ENCODE data around the gene NTM. TPM values are rescaled to one million over a fixed set of nuclear protein-coding genes. Genes with fewer than 3 reads are reported as not detected.

The NTM gene
- total RNA-seq, 1 donor from 2014 or later, result 4.3 TPM

- TF ChIP-seq, protein P1, sequence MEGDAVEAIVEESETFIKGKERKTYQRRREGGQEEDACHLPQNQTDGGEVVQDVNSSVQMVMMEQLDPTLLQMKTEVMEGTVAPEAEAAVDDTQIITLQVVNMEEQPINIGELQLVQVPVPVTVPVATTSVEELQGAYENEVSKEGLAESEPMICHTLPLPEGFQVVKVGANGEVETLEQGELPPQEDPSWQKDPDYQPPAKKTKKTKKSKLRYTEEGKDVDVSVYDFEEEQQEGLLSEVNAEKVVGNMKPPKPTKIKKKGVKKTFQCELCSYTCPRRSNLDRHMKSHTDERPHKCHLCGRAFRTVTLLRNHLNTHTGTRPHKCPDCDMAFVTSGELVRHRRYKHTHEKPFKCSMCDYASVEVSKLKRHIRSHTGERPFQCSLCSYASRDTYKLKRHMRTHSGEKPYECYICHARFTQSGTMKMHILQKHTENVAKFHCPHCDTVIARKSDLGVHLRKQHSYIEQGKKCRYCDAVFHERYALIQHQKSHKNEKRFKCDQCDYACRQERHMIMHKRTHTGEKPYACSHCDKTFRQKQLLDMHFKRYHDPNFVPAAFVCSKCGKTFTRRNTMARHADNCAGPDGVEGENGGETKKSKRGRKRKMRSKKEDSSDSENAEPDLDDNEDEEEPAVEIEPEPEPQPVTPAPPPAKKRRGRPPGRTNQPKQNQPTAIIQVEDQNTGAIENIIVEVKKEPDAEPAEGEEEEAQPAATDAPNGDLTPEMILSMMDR (IDR thresholded peaks at IDR 0.05; ENCODE audit: unreplicated experiment), result no peak
- DNase-seq (ENCODE audit: low spot score, unreplicated experiment), result no peak
- Mint-ChIP-seq H3K36me3 (ENCODE audit: insufficient read depth) (no peaks in the 10 kb centered on the region), H3K27ac (no peak overlapping the region), H3K4me3 (ENCODE audit: low read depth) (no peak overlapping the region), H3K9me3 (ENCODE audit: low read depth) (no peaks in the 10 kb centered on the region), H3K27me3 (peaks cover 42% of the 10 kb centered on the region), H3K4me1 (ENCODE audit: low read depth) (peaks cover 6% of the 10 kb centered on the region)
These were observed 437.5 kb downstream of the NTM start for GRCh38 chr11:131807876-131808275.

DNA sequence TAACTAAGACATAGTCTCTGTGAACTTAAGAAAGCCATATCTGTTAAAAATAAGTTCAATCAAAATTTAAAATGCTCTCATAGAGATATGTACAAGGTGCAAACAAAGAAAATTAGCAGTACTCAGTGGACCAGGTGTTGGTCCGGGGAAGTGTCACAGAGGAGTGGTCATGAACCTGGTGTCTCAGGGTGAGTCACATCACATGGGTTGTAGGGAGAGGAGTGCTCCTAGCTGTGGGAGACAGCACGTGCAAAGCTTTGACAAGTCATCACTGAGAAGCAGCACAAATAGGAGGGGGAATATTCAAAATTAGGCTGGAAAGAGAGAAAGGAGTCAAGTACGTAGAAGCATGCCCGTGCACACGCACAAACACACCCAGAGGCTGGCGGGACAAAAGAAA, 438.1 kb downstream of the NTM start:
- Mint-ChIP-seq H3K36me3 (ENCODE audit: insufficient read depth) (no peaks in the 10 kb centered on the region), H3K9me3 (ENCODE audit: low read depth) (no peaks in the 10 kb centered on the region), H3K27ac (no peak overlapping the region), H3K4me3 (ENCODE audit: low read depth) (no peak overlapping the region), H3K4me1 (ENCODE audit: low read depth) (peaks cover 6% of the 10 kb centered on the region), H3K27me3 (peaks cover 41% of the 10 kb centered on the region)
- TF ChIP-seq, protein P1 (IDR thresholded peaks at IDR 0.05; ENCODE audit: unreplicated experiment), result no peak
- DNase-seq (ENCODE audit: low spot score, unreplicated experiment), result no peak

DNA sequence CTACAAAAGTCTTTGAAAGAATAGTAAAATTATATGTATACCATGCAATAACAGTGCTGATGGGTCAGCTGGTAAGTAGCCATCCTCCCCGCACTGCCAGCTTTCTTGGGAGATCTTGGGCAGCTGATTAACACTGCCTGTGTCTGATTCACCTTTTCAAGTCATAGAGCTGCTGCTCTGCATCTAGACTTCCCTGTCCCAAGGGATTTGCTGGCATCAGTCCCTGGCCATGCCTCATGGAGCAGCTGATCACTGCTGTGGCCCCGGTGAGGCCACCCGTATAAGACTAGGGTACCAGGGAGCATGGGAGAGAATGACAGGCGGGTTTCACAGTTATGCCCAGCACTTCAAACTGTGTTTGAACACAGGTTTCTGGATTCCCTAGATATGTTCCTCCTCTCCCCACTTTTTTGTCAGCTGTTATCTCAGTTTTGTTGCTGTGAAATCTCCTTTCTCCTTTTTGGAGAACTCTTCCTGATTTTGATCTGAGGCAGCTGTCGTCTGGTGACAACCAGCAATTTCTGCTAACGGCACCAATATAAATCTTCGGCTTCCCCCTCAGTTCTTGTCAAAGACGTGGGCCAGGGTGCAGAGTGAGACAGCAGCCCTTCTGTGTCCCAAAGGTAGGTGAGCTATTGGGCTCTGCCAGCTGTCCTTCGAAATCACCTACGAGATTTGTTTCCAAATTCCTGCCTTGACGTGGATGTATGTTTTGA, 438.9 kb downstream of the NTM start:
- peaks cover 32% of the 10 kb centered on the region for H3K27me3 Mint-ChIP-seq
- no peaks in the 10 kb centered on the region for H3K36me3 Mint-ChIP-seq (ENCODE audit: insufficient read depth)
- no peak overlapping the region for H3K4me3 Mint-ChIP-seq (ENCODE audit: low read depth)
- no peaks in the 10 kb centered on the region for H3K4me1 Mint-ChIP-seq (ENCODE audit: low read depth)
- TF ChIP-seq, protein P1 (IDR thresholded peaks at IDR 0.05; ENCODE audit: unreplicated experiment), result no peak
- no peaks in the 10 kb centered on the region for H3K9me3 Mint-ChIP-seq (ENCODE audit: low read depth)
- DNase-seq (ENCODE audit: low spot score, unreplicated experiment), result no peak
- no peak overlapping the region for H3K27ac Mint-ChIP-seq

- Mint-ChIP-seq H3K27ac (no peak overlapping the region), H3K27me3 (peaks cover 31% of the 10 kb centered on the region), H3K4me3 (ENCODE audit: low read depth) (no peak overlapping the region), H3K9me3 (ENCODE audit: low read depth) (no peaks in the 10 kb centered on the region), H3K36me3 (ENCODE audit: insufficient read depth) (no peaks in the 10 kb centered on the region), H3K4me1 (ENCODE audit: low read depth) (peaks cover 2% of the 10 kb centered on the region)
- TF ChIP-seq, protein P1 (IDR thresholded peaks at IDR 0.05; ENCODE audit: unreplicated experiment), result no peak
- DNase-seq (ENCODE audit: low spot score, unreplicated experiment), result no peak
These were observed 440.1 kb downstream of the NTM start for GRCh38 chr11:131810541-131810940.

DNA sequence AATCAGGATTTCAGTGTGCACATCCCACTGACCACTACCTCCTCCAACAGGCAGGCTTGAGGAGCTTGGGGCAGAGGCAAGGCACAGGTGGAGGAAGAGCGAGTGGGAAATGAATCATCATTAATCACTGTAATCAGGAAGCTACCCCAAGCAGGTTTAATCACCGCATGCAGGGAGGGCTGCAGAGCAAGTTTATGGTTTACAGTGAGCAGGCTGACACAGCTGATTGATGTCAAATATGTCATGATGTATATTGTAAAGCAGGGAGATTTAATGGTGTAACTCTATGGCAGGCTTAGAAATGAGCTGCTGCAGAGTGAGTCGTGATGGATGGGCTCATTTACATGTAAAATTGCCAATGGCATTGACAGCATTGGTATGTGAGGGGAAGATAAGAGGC, 441.0 kb downstream of the NTM start:
- no peaks in the 10 kb centered on the region for H3K9me3 Mint-ChIP-seq (ENCODE audit: low read depth)
- peaks cover 2% of the 10 kb centered on the region for H3K4me1 Mint-ChIP-seq (ENCODE audit: low read depth)
- TF ChIP-seq, protein P1 (IDR thresholded peaks at IDR 0.05; ENCODE audit: unreplicated experiment), result no peak
- no peak overlapping the region for H3K27ac Mint-ChIP-seq
- no peaks in the 10 kb centered on the region for H3K36me3 Mint-ChIP-seq (ENCODE audit: insufficient read depth)
- H3K27me3 Mint-ChIP-seq, result peaks cover 35% of the 10 kb centered on the region
- DNase-seq (ENCODE audit: low spot score, unreplicated experiment), result no peak
- no peak overlapping the region for H3K4me3 Mint-ChIP-seq (ENCODE audit: low read depth)
